GM08714 (cell line): Measurements from ENCODE around the gene TMEM272.

Experiments
- H3K4me3 ChIP-seq: fragments of 200-500 bp; sonication (Bioruptor generic); 2 replicates; pipeline ENCODE4 v1.5.1; 2014; ENCODE audit warnings: mild to moderate bottlenecking, low read length, inconsistent platforms
- ZNF274 ChIP-seq: IDR thresholded peaks from 2 replicates; pipeline ENCODE4 v1.6.1; 2012; ENCODE audit warnings: mild to moderate bottlenecking, low read depth, low read length

The TMEM272 gene

GRCh38 chr13:51844862-51845573, at the start of gene TMEM272:
Gene TMEM272, minus strand, starts transcription at chr13:51845177. Its CDS starts 6,647 bp downstream, at chr13:51838530.
- no peak for TF ChIP-seq ZNF274
- no peak within 1 kb of the TSS for H3K4me3 ChIP-seq

- no peak for TF ChIP-seq ZNF274
- H3K4me3 ChIP-seq = no peak overlapping the region
Observed at GRCh38 chr13:51894239-51894638, 49.3 kb upstream of the TMEM272 start.

GRCh38 chr13:51892657-51893056, 47.7 kb upstream of the TMEM272 start:
- TF ChIP-seq ZNF274 = no peak
- no peak overlapping the region for H3K4me3 ChIP-seq

- no peak for TF ChIP-seq ZNF274
- no peak overlapping the region for H3K4me3 ChIP-seq
Observed at GRCh38 chr13:51887468-51887867, 42.5 kb upstream of the TMEM272 start.

- no peak overlapping the region for H3K4me3 ChIP-seq
- TF ChIP-seq ZNF274 = no peak
Observed at GRCh38 chr13:51885651-51886050, 40.7 kb upstream of the TMEM272 start.

GRCh38 chr13:51883226-51883600, 38.2 kb upstream of the TMEM272 start:
- TF ChIP-seq ZNF274 = no peak
- H3K4me3 ChIP-seq = no peak overlapping the region

- no peak for TF ChIP-seq ZNF274
- H3K4me3 ChIP-seq = no peak overlapping the region
Observed at GRCh38 chr13:51882570-51883225, 37.7 kb upstream of the TMEM272 start.

- H3K4me3 ChIP-seq = no peak overlapping the region
- TF ChIP-seq ZNF274 = no peak
Observed at GRCh38 chr13:51881296-51881695, 36.3 kb upstream of the TMEM272 start.

GRCh38 chr13:51879133-51879532, 34.2 kb upstream of the TMEM272 start:
- TF ChIP-seq ZNF274 = no peak
- no peak overlapping the region for H3K4me3 ChIP-seq

- H3K4me3 ChIP-seq = no peak overlapping the region
- no peak for TF ChIP-seq ZNF274
Observed at GRCh38 chr13:51874651-51875050, 29.7 kb upstream of the TMEM272 start.

- no peak overlapping the region for H3K4me3 ChIP-seq
- no peak for TF ChIP-seq ZNF274
Observed at GRCh38 chr13:51873837-51874236, 28.9 kb upstream of the TMEM272 start.

GRCh38 chr13:51873117-51873798, 28.3 kb upstream of the TMEM272 start:
- TF ChIP-seq ZNF274 = no peak
- H3K4me3 ChIP-seq = no peak overlapping the region

GRCh38 chr13:51870616-51871015, 25.6 kb upstream of the TMEM272 start:
- H3K4me3 ChIP-seq = no peak overlapping the region
- TF ChIP-seq ZNF274 = no peak

- TF ChIP-seq ZNF274 = no peak
- no peak overlapping the region for H3K4me3 ChIP-seq
Observed at GRCh38 chr13:51869916-51870315, 24.9 kb upstream of the TMEM272 start.

- no peak for TF ChIP-seq ZNF274
- no peak overlapping the region for H3K4me3 ChIP-seq
Observed at GRCh38 chr13:51867062-51867461, 22.1 kb upstream of the TMEM272 start.

- no peak for TF ChIP-seq ZNF274
- H3K4me3 ChIP-seq = no peak overlapping the region
Observed at GRCh38 chr13:51865838-51866237, 20.9 kb upstream of the TMEM272 start.
